B cell (primary cell): ENCODE results near the gene GBP2.

Experiments
- CTCF ChIP-seq: fragments of 200-600 bp; IDR thresholded peaks from one replicate; pipeline ENCODE4 v1.8.0; 2022; ENCODE audit warnings: antibody characterized with exemption, mild to moderate bottlenecking
- EZH2 ChIP-seq: IDR thresholded peaks from 2 replicates; pipeline ENCODE4 v1.6.1; 2012; ENCODE audit warnings: borderline replicate concordance, low read depth, mild to moderate bottlenecking, moderate library complexity, low read length; ENCODE audit not compliant: insufficient read depth, poor library complexity, severe bottlenecking

GRCh38 chr1:89095737-89096136 is 30.2 kb downstream of the GBP2 start:
- TF ChIP-seq CTCF (no peak), EZH2 (no peak)
